Upper lobe of left lung (tissue), 6 donors: ENCODE results near the gene BTAF1. TPM values are rescaled to one million over a fixed set of nuclear protein-coding genes. Genes with fewer than 3 reads are reported as not detected.
"Not testable (repeated sequence)": the region's sequence is repeated elsewhere in the genome, so short reads cannot be mapped to it uniquely, and the experiment has no call there.

ENCODE experiments used
- ATAC-seq, 2 donors: fragments of 200-7000 bp; cut with Tn5 transposase; one replicate each; pipeline ENCODE4 v1.9.1; 2022; ENCODE audit warnings: mild to moderate bottlenecking in 2 of 2, moderate library complexity in 2 of 2; ENCODE audit not compliant: low FRiP score in 2 of 2
- DNase-seq, 2 donors: peaks; one replicate each; pipeline ENCODE4 v3.0.0-alpha.2; 2019 to 2020
- H3K27ac ChIP-seq, 4 donors: fragments of 200-600 bp; sonication (generic); one replicate each; pipeline ENCODE4 v1.5.1; 2016 to 2019
- H3K27me3 ChIP-seq, 4 donors: fragments of 200-600 bp; sonication (generic); one replicate each; pipeline ENCODE4 v1.5.1; 2017 to 2019
- H3K36me3 ChIP-seq, 4 donors: fragments of 200-600 bp; sonication (generic); one replicate each; pipeline ENCODE4 v1.5.1; 2016 to 2019
- H3K4me1 ChIP-seq, 4 donors: fragments of 200-600 bp; sonication (generic); one replicate each; pipeline ENCODE4 v1.5.1; 2018 to 2019
- H3K4me3 ChIP-seq, 4 donors: fragments of 200-600 bp; sonication (generic); one replicate each; pipeline ENCODE4 v1.5.1; 2017 to 2019; ENCODE audit warnings: mild to moderate bottlenecking in 2 of 4, moderate library complexity in 1 of 4
- H3K9me3 ChIP-seq, 4 donors: fragments of 200-600 bp; sonication (generic); one replicate each; pipeline ENCODE4 v1.5.1; 2018 to 2019
- CTCF ChIP-seq, 6 experiments: fragments of 450-650 bp in 4 of 6; fragments of 200-600 bp in 2 of 6; sonication (generic) in 2 of 6; IDR thresholded peaks; one replicate each; pipeline ENCODE4 v1.5.1; 2016 to 2019; ENCODE audit warnings: antibody characterized with exemption in 6 of 6
- EP300 ChIP-seq, 4 donors: sonication (generic); formaldehyde crosslinking; IDR thresholded peaks; one replicate each; pipeline ENCODE4 v1.5.1; 2017; ENCODE audit warnings: antibody characterized with exemption in 4 of 4, control low read depth in 2 of 4
- POLR2A ChIP-seq, 4 donors: fragments of 450-650 bp; IDR thresholded peaks; one replicate each; pipeline ENCODE4 v1.5.1; 2016 to 2017; ENCODE audit warnings: antibody characterized with exemption in 4 of 4, mild to moderate bottlenecking in 2 of 4
- POLR2AphosphoS5 ChIP-seq, 2 donors: sonication (generic); formaldehyde crosslinking; IDR thresholded peaks; one replicate each; pipeline ENCODE4 v1.5.1; 2017; ENCODE audit warnings: antibody characterized with exemption in 2 of 2
- WGBS, 2 donors: methylation state at CpG; one replicate each; pipeline ENCODE4 v1.1.5; 2017 to 2018; 5-methylcytosine and 5-hydroxymethylcytosine counted together
- total RNA-seq, 6 donors: library from RNA; depleted of rRNA in 4 of 6; stranded (reverse); fragments of >200 nt in 4 of 6; gene quantifications; one replicate each; pipeline versions ENCODE4 v1.1.0 to v1.2.1, GENCODE V29; 2016 to 2021
- donor health status: DM: no; HTN: no; CAD: no; lungs with moderate emphysema.
- donor health status: DM: no; HTN: yes; CAD: no; lungs with severe emphysema.

Gene BTAF1
- total RNA-seq, 6 donors from 2014 or later, result 22.0 to 68.1 (median 32.9) TPM

GRCh38 chr10:91886954-91887271 is 36.7 kb upstream of the BTAF1 start:
- peak overlapping the region; percentile 26 to 64 (median 48) for H3K4me3 ChIP-seq
- no peak for ATAC-seq
- H3K27me3 ChIP-seq, result no peaks in the 10 kb centered on the region
- no peaks in the 10 kb centered on the region for H3K36me3 ChIP-seq
- peaks cover 10 to 17% (median 13%) of the 10 kb centered on the region in 4 donors for H3K4me1 ChIP-seq
- DNase-seq, result no peak
- WGBS, 2 donors, result 22% methylated on average over 6 of the region's 6 CpGs
- H3K9me3 ChIP-seq, result no peaks in the 10 kb centered on the region
- no peak for TF ChIP-seq POLR2AphosphoS5 (IDR thresholded peaks at IDR 0.05)
- TF ChIP-seq CTCF (IDR thresholded peaks at IDR 0.05), result no peak
- no peak for TF ChIP-seq EP300 (IDR thresholded peaks at IDR 0.05)
- TF ChIP-seq POLR2A (IDR thresholded peaks at IDR 0.05), result no peak
- H3K27ac ChIP-seq, result no peak overlapping the region

GRCh38 chr10:91887272-91888076 is 36.1 kb upstream of the BTAF1 start:
- DNase-seq, result peak; percentile 35 to 87
- Histone ChIP-seq H3K27ac (no peak overlapping the region), H3K4me1 (peaks cover 10 to 17% (median 13%) of the 10 kb centered on the region in 4 donors), H3K27me3 (no peaks in the 10 kb centered on the region), H3K9me3 (no peaks in the 10 kb centered on the region), H3K36me3 (no peaks in the 10 kb centered on the region), H3K4me3 (peak overlapping the region; percentile 26 to 64 (median 48))
- ATAC-seq, result peak; percentile 50 to 68
- 0 to 1% methylated on average over 28 to 59 of the region's 59 CpGs for WGBS, 2 donors
- no peak for TF ChIP-seq POLR2A (IDR thresholded peaks at IDR 0.05)
- peak in 1 of 2 donors; percentile 15 for TF ChIP-seq POLR2AphosphoS5 (IDR thresholded peaks at IDR 0.05)

- H3K9me3 ChIP-seq, result no peaks in the 10 kb centered on the region
- TF ChIP-seq POLR2A (IDR thresholded peaks at IDR 0.05) (no peak), CTCF (IDR thresholded peaks at IDR 0.05) (no peak), POLR2AphosphoS5 (IDR thresholded peaks at IDR 0.05) (no peak), EP300 (IDR thresholded peaks at IDR 0.05) (no peak)
- no peak overlapping the region for H3K27ac ChIP-seq
- no peak for ATAC-seq
- H3K27me3 ChIP-seq, result no peaks in the 10 kb centered on the region
- WGBS, 2 donors, result 90 to 91% methylated on average over 1 of the region's 1 CpG
- no peak for DNase-seq
- peaks cover 10 to 14% (median 13%) of the 10 kb centered on the region in 4 donors for H3K4me1 ChIP-seq
- no peaks in the 10 kb centered on the region for H3K36me3 ChIP-seq
- no peak overlapping the region for H3K4me3 ChIP-seq
These were observed 32.2 kb upstream of the BTAF1 start for GRCh38 chr10:91891125-91892001.

- no peak overlapping the region for H3K27ac ChIP-seq
- H3K27me3 ChIP-seq, result no peaks in the 10 kb centered on the region
- 88 to 100% methylated on average over 2 of the region's 2 CpGs for WGBS, 2 donors
- H3K4me1 ChIP-seq, result peaks cover 1 to 4% (median 2%) of the 10 kb centered on the region in 4 donors
- DNase-seq (no peak), ATAC-seq (no peak)
- H3K9me3 ChIP-seq, result no peaks in the 10 kb centered on the region
- TF ChIP-seq POLR2AphosphoS5 (IDR thresholded peaks at IDR 0.05), result no peak
- TF ChIP-seq EP300 (IDR thresholded peaks at IDR 0.05), result no peak
- TF ChIP-seq CTCF (IDR thresholded peaks at IDR 0.05), result no peak
- no peak overlapping the region for H3K4me3 ChIP-seq
- H3K36me3 ChIP-seq, result no peaks in the 10 kb centered on the region
These were observed 30.5 kb upstream of the BTAF1 start for GRCh38 chr10:91893051-91893450.

GRCh38 chr10:91894261-91894685 is 29.3 kb upstream of the BTAF1 start:
- H3K27me3 ChIP-seq, DNase-seq, H3K36me3 ChIP-seq, ATAC-seq, H3K4me1 ChIP-seq, H3K9me3 ChIP-seq, H3K4me3 ChIP-seq, H3K27ac ChIP-seq: not testable (repeated sequence)
- WGBS, 2 donors, result 75 to 91% methylated on average over 14 of the region's 14 CpGs
